GM23338 (cell line): Measurements from ENCODE around the gene UPK2. TPM values are rescaled to one million over a fixed set of nuclear protein-coding genes. Genes with fewer than 3 reads are reported as not detected.

ENCODE experiments used
- ATAC-seq: fragments of 200-7000 bp; cut with Tn5 transposase; 3 replicates; pipeline ENCODE4 v1.9.1; 2020
- DNase-seq: peaks from one replicate; pipeline ENCODE4 v3.0.0-alpha.2; 2015; ENCODE audit warnings: low spot score
- H2AFZ ChIP-seq: fragments of 200-600 bp; sonication (generic); 2 replicates; pipeline ENCODE4 v1.8.0; 2016; ENCODE audit warnings: antibody characterized with exemption, mild to moderate bottlenecking, moderate library complexity
- H3F3A ChIP-seq: fragments of 200-600 bp; sonication (generic); replicated peaks from 2 replicates; pipeline ENCODE4 v1.8.0; 2017; ENCODE audit warnings: antibody characterized with exemption, mixed run types, low read depth
- H3K27ac ChIP-seq: fragments of 200-600 bp; sonication (generic); 2 replicates; pipeline ENCODE4 v1.6.1; 2016; ENCODE audit warnings: low read depth
- H3K27me3 ChIP-seq: fragments of 200-600 bp; sonication (generic); 2 replicates; pipeline ENCODE4 v1.8.0; 2016; ENCODE audit warnings: mild to moderate bottlenecking, mixed run types, moderate library complexity; ENCODE audit not compliant: insufficient read depth
- H3K36me3 ChIP-seq: fragments of 200-600 bp; sonication (generic); 2 replicates; pipeline ENCODE4 v1.8.0; 2016; ENCODE audit warnings: mild to moderate bottlenecking; ENCODE audit not compliant: insufficient read depth
- H3K4me1 ChIP-seq: fragments of 200-600 bp; sonication (generic); 2 replicates; pipeline ENCODE4 v1.8.0; 2016; ENCODE audit warnings: mild to moderate bottlenecking, moderate library complexity; ENCODE audit not compliant: insufficient read depth
- H3K4me2 ChIP-seq: fragments of 200-600 bp; sonication (generic); 2 replicates; pipeline ENCODE4 v1.7.1; 2017; ENCODE audit warnings: mixed run types
- H3K4me3 ChIP-seq: fragments of 200-600 bp; sonication (generic); 2 replicates; pipeline ENCODE4 v1.6.1; 2016; ENCODE audit warnings: mixed run types
- H3K79me2 ChIP-seq: fragments of 200-600 bp; sonication (generic); replicated peaks from 2 replicates; pipeline ENCODE4 v1.8.0; 2017; ENCODE audit warnings: mild to moderate bottlenecking; ENCODE audit not compliant: insufficient read depth
- H3K9me2 ChIP-seq: fragments of 200-600 bp; sonication (generic); 2 replicates; pipeline ENCODE4 v1.8.0; 2017; ENCODE audit not compliant: insufficient read depth
- H4K20me1 ChIP-seq: fragments of 200-600 bp; sonication (generic); replicated peaks from 2 replicates; pipeline ENCODE4 v1.8.0; 2017; ENCODE audit warnings: mild to moderate bottlenecking; ENCODE audit not compliant: insufficient read depth
- H3K27ac Mint-ChIP-seq: 2 replicates; pipeline ENCODE4 v1.8.0; 2020; ENCODE audit warnings: inconsistent platforms, mild to moderate bottlenecking, moderate library complexity, mixed read lengths
- H3K27me3 Mint-ChIP-seq: 3 replicates; pipeline ENCODE4 v1.8.0; 2022; ENCODE audit warnings: low read depth, mild to moderate bottlenecking, moderate library complexity, mixed read lengths, inconsistent platforms; ENCODE audit not compliant: insufficient read depth, poor library complexity
- H3K36me3 Mint-ChIP-seq: 3 replicates; pipeline ENCODE4 v1.8.0; 2021; ENCODE audit warnings: low read depth, mild to moderate bottlenecking, inconsistent platforms, moderate library complexity, mixed read lengths
- H3K4me1 Mint-ChIP-seq: 3 replicates; pipeline ENCODE4 v1.8.0; 2020; ENCODE audit warnings: mild to moderate bottlenecking, inconsistent platforms, mixed read lengths
- H3K4me3 Mint-ChIP-seq: 3 replicates; pipeline ENCODE4 v1.8.0; 2021; ENCODE audit warnings: moderate library complexity, mild to moderate bottlenecking, inconsistent platforms, mixed read lengths
- H3K9me3 Mint-ChIP-seq: 3 replicates; pipeline ENCODE4 v1.8.0; 2020; ENCODE audit warnings: moderate library complexity, mild to moderate bottlenecking, inconsistent platforms, mixed read lengths
- CREB1 ChIP-seq: fragments of 250-450 bp; sonication (Bioruptor Pico); IDR thresholded peaks from 2 replicates; pipeline ENCODE4 v1.5.0; 2020; ENCODE audit warnings: low read depth, mild to moderate bottlenecking, moderate library complexity
- CTCF ChIP-seq, 2 experiments: fragments of 200-600 bp in 1 of 2; sonication (generic) in 1 of 2; conservative IDR thresholded peaks; 2 replicates each; pipeline versions ENCODE4 v1.5.1 to v1.6.1; 2016 to 2017; ENCODE audit warnings: antibody characterized with exemption in 2 of 2, low read depth in 2 of 2, mild to moderate bottlenecking in 2 of 2, moderate library complexity in 1 of 2
- EZH2 ChIP-seq: fragments of 200-600 bp; sonication (generic); IDR thresholded peaks from one replicate; pipeline ENCODE4 v1.8.0; 2017; ENCODE audit warnings: antibody characterized with exemption, mild to moderate bottlenecking, low read depth; ENCODE audit not compliant: unreplicated experiment
- EZH2phosphoT487 ChIP-seq: fragments of 200-600 bp; sonication (generic); IDR thresholded peaks from one replicate; pipeline ENCODE4 v1.8.1; 2018; ENCODE audit warnings: antibody characterized with exemption; ENCODE audit not compliant: unreplicated experiment
- JUNB ChIP-seq: IDR thresholded peaks from one replicate; pipeline ENCODE4 v1.6.1; 2016; ENCODE audit warnings: antibody characterized with exemption; ENCODE audit not compliant: unreplicated experiment
- NANOG ChIP-seq: IDR thresholded peaks from 2 replicates; pipeline ENCODE4 v1.6.1; 2016; ENCODE audit warnings: antibody characterized with exemption, borderline replicate concordance
- POLR2AphosphoS5 ChIP-seq: IDR thresholded peaks from 2 replicates; pipeline ENCODE4 v1.6.1; 2016; ENCODE audit warnings: antibody characterized with exemption, low read depth
- REST ChIP-seq: IDR thresholded peaks from one replicate; pipeline ENCODE4 v1.6.1; 2018; ENCODE audit warnings: antibody characterized with exemption; ENCODE audit not compliant: unreplicated experiment
- STAT1 ChIP-seq: IDR thresholded peaks from one replicate; pipeline ENCODE4 v1.6.1; 2016; ENCODE audit warnings: antibody characterized with exemption; ENCODE audit not compliant: unreplicated experiment
- ZNF114 ChIP-seq: fragments of 250-450 bp; sonication (Bioruptor Pico); IDR thresholded peaks from 2 replicates; pipeline ENCODE4 v1.5.0; 2020; ENCODE audit warnings: mild to moderate bottlenecking, moderate library complexity
- ZNF331 ChIP-seq: fragments of 250-450 bp; sonication (Bioruptor Pico); IDR thresholded peaks from 2 replicates; pipeline ENCODE4 v1.5.0; 2020; ENCODE audit warnings: low read depth, mild to moderate bottlenecking, moderate library complexity
- ZNF462 ChIP-seq: fragments of 250-450 bp; sonication (Bioruptor Pico); IDR thresholded peaks from 2 replicates; pipeline ENCODE4 v1.5.0; 2020; ENCODE audit warnings: mild to moderate bottlenecking, moderate library complexity
- polyA plus RNA-seq: library from polyadenylated mRNA; unstranded; fragments of >200 nt; fragmentation: Nextera tagmentation; extraction: Ambion mirVana; gene quantifications from 2 replicates; pipeline ENCODE4 v1.2.1, GENCODE V29; 2016
- total RNA-seq: library from RNA; depleted of rRNA; stranded (reverse); fragments of >200 nt; shearing (Covaris generic); gene quantifications from 2 replicates; pipeline ENCODE4 v1.2.3, GENCODE V29; 2014

UPK2 gene
- total and polyA plus RNA-seq, 2 experiments from 2014 or later, result 0.74 TPM; not detected in 1

GRCh38 chr11:118912742-118913410 lies 43.2 kb upstream of the UPK2 start (continued):
- TF ChIP-seq STAT1 (no peak), REST (no peak), JUNB (no peak)

GRCh38 chr11:118913411-118914125 lies 42.5 kb upstream of the UPK2 start:
- Histone ChIP-seq H3K4me2 (peak overlapping the region; percentile 78), H3K36me3 (no peaks in the 10 kb centered on the region), H3K4me1 (peaks cover 75% of the 10 kb centered on the region), H3F3A (peaks cover 29% of the 10 kb centered on the region), H3K4me3 (peak overlapping the region; percentile 55), H4K20me1 (no peaks in the 10 kb centered on the region), H3K27me3 (no peaks in the 10 kb centered on the region), H3K79me2 (peaks cover 77% of the 10 kb centered on the region), H2AFZ (no peak overlapping the region), H3K9me2 (no peaks in the 10 kb centered on the region), H3K27ac (peak overlapping the region; percentile 99)
- Mint-ChIP-seq H3K9me3 (no peaks in the 10 kb centered on the region), H3K4me1 (peaks cover 71% of the 10 kb centered on the region), H3K36me3 (peaks cover 7% of the 10 kb centered on the region), H3K27ac (peak overlapping the region; percentile 99), H3K4me3 (peak overlapping the region; percentile 74), H3K27me3 (peaks cover 27% of the 10 kb centered on the region)
- ATAC-seq (no peak), DNase-seq (no peak)
- TF ChIP-seq STAT1 (no peak), ZNF462 (CRISPR knock-in tag) (no peak), JUNB (no peak), EZH2phosphoT487 (no peak), POLR2AphosphoS5 (no peak), ZNF114 (no peak), CTCF (conservative IDR thresholded peaks at IDR 0.05; ENCODE audit: low read depth in 2 of 2) (no peak), ZNF331 (CRISPR knock-in tag) (no peak), NANOG (no peak), EZH2 (no peak), CREB1 (CRISPR knock-in tag) (no peak)
